Subcutaneous adipose tissue (tissue), 4 donors: ENCODE results near the gene SYCP2L. TPM values are rescaled to one million over a fixed set of nuclear protein-coding genes. Genes with fewer than 3 reads are reported as not detected.

ENCODE experiments used
- total RNA-seq, 4 donors: library from RNA; depleted of rRNA; stranded (reverse); fragments of >200 nt; gene quantifications; one replicate each; pipeline ENCODE4 v1.1.0, GENCODE V29; 2016
- TF ChIP-seq, protein P1 (sequence below): fragments of 450-650 bp; IDR thresholded peaks from one replicate; pipeline ENCODE4 v1.5.1; 2016; ENCODE audit warnings: low read depth, mild to moderate bottlenecking, control low read depth, antibody characterized with exemption, moderate library complexity

SYCP2L gene
- total RNA-seq, 4 donors from 2014 or later: 1.0 to 4.6 (median 3.3) TPM

- TF ChIP-seq, protein P1, sequence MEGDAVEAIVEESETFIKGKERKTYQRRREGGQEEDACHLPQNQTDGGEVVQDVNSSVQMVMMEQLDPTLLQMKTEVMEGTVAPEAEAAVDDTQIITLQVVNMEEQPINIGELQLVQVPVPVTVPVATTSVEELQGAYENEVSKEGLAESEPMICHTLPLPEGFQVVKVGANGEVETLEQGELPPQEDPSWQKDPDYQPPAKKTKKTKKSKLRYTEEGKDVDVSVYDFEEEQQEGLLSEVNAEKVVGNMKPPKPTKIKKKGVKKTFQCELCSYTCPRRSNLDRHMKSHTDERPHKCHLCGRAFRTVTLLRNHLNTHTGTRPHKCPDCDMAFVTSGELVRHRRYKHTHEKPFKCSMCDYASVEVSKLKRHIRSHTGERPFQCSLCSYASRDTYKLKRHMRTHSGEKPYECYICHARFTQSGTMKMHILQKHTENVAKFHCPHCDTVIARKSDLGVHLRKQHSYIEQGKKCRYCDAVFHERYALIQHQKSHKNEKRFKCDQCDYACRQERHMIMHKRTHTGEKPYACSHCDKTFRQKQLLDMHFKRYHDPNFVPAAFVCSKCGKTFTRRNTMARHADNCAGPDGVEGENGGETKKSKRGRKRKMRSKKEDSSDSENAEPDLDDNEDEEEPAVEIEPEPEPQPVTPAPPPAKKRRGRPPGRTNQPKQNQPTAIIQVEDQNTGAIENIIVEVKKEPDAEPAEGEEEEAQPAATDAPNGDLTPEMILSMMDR: no peak
These were observed 76.3 kb downstream of the SYCP2L start for GRCh38 chr6:10963113-10963512.

GRCh38 chr6:10964684-10965083 is 77.8 kb downstream of the SYCP2L start:
- TF ChIP-seq, protein P1: no peak

DNA sequence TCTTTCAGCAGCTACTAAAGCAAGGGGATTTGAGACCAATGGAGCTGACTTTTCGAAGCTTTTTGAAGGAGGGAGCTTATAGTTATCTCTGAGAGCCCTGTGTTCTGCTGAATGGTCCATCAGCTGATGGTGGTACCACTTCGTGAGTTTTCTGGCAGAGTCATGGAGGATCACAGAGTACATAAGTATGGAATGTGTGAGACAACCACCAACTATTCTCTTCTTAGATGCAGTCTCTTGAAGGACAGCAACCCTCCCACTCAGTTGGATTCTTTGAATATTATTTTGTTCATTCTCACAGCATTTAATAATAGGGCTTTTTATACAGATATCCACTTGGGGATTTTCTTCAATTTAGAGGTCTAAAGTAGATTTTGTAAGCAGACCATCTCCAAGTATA is 81.9 kb downstream of the SYCP2L start:
- TF ChIP-seq, protein P1: no peak

GRCh38 chr6:10970731-10971130 is 83.9 kb downstream of the SYCP2L start:
- TF ChIP-seq, protein P1: no peak

DNA sequence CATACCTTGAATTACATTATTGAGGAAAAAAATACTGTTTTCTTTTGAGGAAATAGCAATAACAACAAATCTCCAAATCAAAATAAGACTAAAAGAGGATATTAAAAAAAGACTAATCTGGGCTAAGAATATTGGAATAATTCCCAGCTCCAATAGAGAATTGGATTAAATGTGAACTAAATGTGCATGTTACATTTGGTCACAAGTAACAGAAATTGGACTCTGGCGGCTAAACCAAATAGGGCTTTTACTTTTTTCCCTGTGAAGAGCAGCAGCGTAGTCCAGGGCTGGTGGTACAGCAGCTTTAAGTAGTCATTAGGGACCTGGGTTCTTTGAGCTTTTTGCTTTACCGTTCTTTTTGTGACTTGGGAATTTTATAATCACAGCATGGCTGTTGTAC is 85.3 kb downstream of the SYCP2L start:
- TF ChIP-seq, protein P1: no peak

- TF ChIP-seq, protein P1: no peak
These were observed 89.7 kb downstream of the SYCP2L start for GRCh38 chr6:10976571-10976970.

- TF ChIP-seq, protein P1: no peak
These were observed 90.5 kb downstream of the SYCP2L start for GRCh38 chr6:10977231-10977968.
